Stimulated activated CD4-positive, alpha-beta T cell treated with anti-CD3 and anti-CD28 coated beads, Interleukin-15, amount 100 ng/mL, for 48 hours (primary cell): ENCODE measurements around the gene NFIX.
A peak's percentile ranks its signal among the peaks of the same experiment; 100 is the strongest.
"Not testable (repeated sequence)": the region's sequence is repeated elsewhere in the genome, so short reads cannot be mapped to it uniquely, and the experiment has no call there.

Source experiments
- DNase-seq, 2 donors: peaks; one replicate each; pipeline ENCODE4 v3.0.0-alpha.2; 2020; ENCODE audit warnings: low read depth in 2 of 2

NFIX gene

DNA sequence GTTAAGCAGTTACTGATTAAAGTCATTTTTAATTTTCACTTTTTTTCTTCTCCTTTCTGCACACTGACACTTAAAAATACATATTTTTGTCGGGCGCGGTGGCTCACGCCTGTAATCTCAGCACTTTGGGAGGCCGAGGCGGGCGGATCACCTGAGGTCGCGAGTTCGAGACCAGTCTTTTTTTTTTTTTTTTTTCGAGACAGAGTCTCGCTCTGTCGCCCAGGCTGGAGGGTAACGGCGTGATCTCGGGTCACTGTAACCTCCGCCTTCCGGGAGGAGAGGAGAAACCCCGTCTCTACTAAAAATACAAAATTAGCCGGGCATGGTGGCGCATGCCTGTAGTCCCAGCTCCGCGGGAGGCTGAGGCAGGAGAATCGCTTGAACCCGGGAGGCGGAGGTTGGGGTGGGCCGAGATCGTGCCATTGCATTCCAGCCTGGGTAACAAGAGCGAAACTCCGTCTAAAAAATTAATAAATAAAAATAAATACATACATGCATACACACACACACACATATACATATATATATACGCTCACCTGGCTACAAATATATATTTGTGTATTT, 37.8 kb upstream of the NFIX start:
- DNase-seq, result not testable (repeated sequence)

- DNase-seq, result no peak
Observed at GRCh38 chr19:12959481-12959880, 35.8 kb upstream of the NFIX start.

DNA sequence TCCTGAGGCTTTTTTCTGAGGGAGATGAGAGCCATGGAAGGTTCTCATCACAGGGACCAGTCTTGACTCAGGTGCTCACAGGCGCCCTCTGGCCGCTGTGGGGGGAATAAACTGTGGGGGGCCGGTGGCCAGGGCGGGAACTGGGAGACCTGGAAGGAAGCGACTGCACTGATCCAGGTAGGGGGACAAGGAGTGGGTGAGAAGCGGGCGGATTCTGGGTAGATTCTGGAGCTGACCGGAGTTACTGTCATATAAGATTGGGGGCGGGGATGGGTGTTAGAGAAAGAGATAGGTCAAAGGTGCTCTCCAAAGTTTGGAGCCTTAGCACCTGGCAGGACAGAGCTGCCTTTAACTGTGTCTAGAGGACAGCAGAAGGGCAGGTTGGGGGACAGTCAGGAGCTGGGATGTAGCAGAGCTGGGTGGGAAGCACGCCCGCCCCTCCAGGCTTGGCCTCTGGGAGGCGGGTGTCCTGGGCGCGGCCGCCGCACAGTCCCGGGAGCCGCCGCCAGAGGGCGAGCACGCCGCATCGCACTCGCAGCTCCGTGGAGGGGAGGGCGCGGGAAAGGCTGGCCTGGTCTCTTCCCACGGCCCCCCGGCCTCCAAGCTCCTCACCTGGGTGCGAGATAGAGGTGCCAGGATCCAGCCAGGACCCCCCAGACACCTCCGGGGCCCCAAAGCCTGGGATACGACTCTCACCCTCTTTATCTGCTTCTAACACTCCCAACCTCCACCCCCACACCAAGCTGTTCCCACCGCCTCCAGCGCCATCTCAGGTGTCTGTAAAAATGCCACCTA, 30.1 kb upstream of the NFIX start:
- peak; percentile 71 to 81 for DNase-seq

GRCh38 chr19:12965812-12966135, 29.5 kb upstream of the NFIX start:
- no peak for DNase-seq

- no peak for DNase-seq
Observed at GRCh38 chr19:12967907-12968306, 27.4 kb upstream of the NFIX start.

GRCh38 chr19:12969292-12969988, 25.8 kb upstream of the NFIX start, which contains the start of gene DAND5:
TSS of gene DAND5 (plus strand) at chr19:12969576. CDS start at chr19:12969661, 85 bp downstream.
- DNase-seq, result no peak

- DNase-seq, result no peak
Observed at GRCh38 chr19:12970070-12970820, 25.0 kb upstream of the NFIX start.

GRCh38 chr19:12973236-12973635, 22.0 kb upstream of the NFIX start:
- DNase-seq, result no peak

GRCh38 chr19:12974301-12975220, 20.7 kb upstream of the NFIX start:
- DNase-seq, result no peak

- DNase-seq, result no peak
Observed at GRCh38 chr19:12975221-12975741, 20.0 kb upstream of the NFIX start.

DNA sequence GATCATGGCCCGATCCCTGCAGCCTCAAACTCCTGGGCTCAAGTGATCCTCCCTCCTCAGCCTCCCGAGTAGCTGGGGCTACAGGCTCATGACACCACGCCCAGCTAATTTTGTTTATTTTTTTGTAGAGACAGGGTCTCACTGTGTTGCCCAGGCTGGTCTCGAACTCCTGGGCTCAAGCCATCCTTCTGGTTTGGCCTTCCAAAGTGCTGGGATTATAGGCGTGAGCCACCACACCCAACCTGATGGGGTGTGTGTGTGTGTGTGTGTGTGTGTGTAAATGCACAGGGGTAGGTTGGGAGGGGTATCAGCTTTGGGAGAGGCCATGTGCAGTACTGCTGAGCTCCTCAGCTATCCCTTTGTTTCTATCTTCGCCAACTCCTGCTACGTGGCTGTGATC, 19.2 kb upstream of the NFIX start:
- not testable (repeated sequence) for DNase-seq

DNA sequence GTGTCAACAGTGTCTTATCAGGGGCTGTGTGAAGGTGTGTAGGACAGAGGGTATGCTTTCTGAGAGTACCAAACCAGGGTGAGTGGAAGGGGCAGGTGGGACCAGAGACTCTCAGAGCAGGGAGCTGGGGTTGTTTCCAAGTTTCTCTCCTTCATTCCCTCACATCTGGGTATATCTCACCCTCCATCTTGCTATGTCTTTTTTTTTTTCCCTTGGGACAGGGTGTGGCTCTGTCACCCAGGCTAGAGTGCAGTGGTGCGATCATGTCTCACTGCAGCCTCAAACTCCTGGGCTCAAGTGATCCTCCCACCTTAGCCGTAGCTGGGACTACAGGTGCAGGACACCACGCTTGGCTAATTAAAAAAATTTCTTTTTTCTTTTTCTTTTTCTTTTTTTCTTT, 15.3 kb upstream of the NFIX start:
- DNase-seq, result no peak

DNA sequence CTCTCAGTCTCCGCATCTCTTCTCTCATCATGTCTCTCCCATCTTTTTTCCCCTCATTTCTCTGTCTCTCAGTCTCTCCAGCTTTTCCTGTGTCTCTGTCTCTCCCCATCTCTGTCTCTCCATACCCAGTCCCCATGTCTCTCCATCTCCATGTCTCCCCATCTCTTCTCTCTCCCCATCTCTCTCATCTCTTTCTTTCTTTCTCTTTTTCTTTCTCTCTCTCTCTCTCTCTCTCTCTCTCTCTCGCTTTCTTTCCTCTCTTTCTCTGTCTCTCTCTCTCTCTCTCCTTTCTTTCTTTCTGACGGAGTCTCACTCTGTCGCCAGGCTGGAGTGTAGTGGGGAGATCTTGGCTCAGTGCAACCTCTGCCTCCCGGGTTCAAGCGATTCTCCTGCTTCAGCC, 12.6 kb upstream of the NFIX start:
- no peak for DNase-seq

DNA sequence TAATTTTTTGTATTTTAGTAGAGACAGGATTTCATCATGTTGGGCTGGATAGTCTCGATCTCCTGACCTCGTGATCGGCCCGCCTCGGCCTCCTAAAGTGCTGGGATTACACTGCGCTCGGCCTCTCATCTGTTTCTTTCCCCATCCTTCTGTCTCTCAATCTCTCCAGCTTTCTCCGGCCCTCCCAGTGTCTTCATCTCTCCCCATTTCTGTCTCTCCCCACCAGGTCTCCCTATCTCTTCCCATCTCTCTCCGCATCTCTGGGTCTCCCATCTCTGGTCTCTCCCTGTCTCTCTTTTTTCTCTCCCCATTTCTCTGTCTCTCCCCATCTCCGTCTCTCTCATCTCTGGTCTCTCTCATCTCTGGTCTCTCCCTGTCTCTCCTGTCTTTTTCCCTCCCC, 12.2 kb upstream of the NFIX start:
- no peak for DNase-seq

DNA sequence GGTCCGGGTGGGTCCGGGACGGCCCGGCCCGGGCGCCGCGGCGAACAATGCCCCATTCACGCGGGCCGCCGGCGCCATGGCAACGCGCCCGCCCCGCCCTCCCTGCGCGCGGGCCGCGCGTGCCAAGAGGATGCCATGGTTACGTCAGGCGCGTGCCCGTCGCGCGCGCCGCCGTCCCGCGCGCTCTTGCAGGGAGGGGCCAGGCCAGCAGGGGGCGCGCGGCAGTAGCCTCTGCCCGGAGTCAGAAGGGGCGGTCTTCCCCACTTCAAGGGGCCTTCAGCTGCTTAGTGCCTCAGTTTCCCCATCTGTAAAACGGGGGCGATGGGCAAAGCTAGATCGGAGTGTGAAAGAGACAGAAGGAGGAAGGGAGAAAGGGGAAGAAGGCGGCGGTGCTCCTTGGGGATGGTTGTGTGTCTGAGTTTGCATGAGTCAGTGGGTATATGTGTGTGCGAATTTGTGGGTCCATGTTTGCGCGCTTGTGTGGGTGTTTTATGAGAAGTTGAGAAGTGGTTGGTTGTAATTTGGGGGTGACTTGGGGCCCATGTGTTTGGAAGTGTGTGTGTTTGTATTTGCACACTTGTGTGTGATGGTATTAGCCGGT, 11.6 kb upstream of the NFIX start:
- peak; percentile 60 to 73 for DNase-seq

- no peak for DNase-seq
Observed at GRCh38 chr19:12984143-12984627, 11.1 kb upstream of the NFIX start.

DNA sequence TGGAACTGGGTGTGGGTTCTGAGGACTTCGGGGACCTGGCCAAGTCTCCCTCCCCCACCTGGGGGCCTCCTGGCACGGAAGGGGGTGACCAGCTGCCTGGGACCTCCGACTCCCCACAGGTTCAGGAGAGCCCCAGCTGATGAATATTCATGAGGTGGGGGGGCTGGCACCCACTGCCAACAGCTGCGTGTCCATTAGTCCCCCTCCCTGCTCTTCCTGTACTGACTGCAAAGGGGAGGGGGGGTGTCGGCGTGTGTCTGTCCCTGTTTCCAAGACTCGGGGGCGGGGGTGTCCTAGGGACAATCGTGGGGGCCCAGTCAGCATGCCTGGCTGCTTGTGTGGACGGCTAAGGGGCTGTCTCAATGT, 10.6 kb upstream of the NFIX start:
- DNase-seq, result no peak

- no peak for DNase-seq
Observed at GRCh38 chr19:12985049-12985776, 10.1 kb upstream of the NFIX start.

- DNase-seq, result no peak
Observed at GRCh38 chr19:12986726-12987125, 8.5 kb upstream of the NFIX start.

DNA sequence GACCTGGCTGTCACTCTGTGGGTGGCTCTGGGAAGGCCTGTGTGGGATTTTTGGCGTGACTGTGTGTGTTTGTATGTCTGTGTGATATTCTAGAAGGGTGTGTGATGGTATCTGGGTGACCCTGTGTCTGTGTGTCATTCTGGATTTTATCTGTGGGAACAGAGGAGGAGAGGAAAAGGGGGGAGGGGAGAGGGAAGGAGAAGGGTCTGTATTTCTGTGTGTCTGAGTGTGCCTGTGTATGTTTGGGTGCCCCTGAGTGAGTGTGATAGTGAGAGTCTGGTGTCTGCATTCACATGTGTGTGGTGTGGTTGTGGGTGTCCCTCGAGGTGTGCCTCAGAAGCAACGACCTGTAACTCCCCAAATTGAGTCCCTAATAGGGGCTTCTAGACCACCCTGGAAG, 8.1 kb upstream of the NFIX start:
- DNase-seq, result no peak
